IMR-90 (cell line): Measurements from ENCODE around the gene MCUB. TPM values are rescaled to one million over a fixed set of nuclear protein-coding genes. Genes with fewer than 3 reads are reported as not detected.

ENCODE experiments used
- ATAC-seq: fragments of 200-7000 bp; cut with Tn5 transposase; 2 replicates; pipeline ENCODE4 v1.9.1; 2020; ENCODE audit warnings: low read depth, mild to moderate bottlenecking, moderate library complexity
- BruUV-seq: library from RNA; stranded (reverse); fragments of 400-500 nt; replicated peaks from 2 replicates; lab custom pipeline; 2021; lab: Mats Ljungman, UMichigan
- CTCF ChIA-PET: fragments of 300-600 bp; formaldehyde crosslinking; extraction: SDS; loops from one replicate; lab custom pipeline; 2021; ENCODE audit warnings: antibody characterized with exemption; lab: Yijun Ruan, JAX
- POLR2A ChIA-PET: fragments of 300-600 bp; sonication (Branson Sonifier 250); formaldehyde crosslinking; loops from one replicate; lab custom pipeline; 2022; ENCODE audit warnings: antibody characterized with exemption; ENCODE audit not compliant: unreplicated experiment; lab: Charles Lee
- DNase-seq: peaks from one replicate; pipeline ENCODE4 v3.0.0; 2013
- H2AFZ ChIP-seq: replicated peaks from 2 replicates; pipeline ENCODE3; 2013; ENCODE audit warnings: low read length, mild to moderate bottlenecking; ENCODE audit not compliant: poor library complexity
- H2AK5ac ChIP-seq: 2 replicates; pipeline ENCODE4 v1.6.1; 2013; ENCODE audit warnings: low read depth, low read length, inconsistent platforms
- H2AK9ac ChIP-seq: replicated peaks from 2 replicates; pipeline ENCODE3; 2013; ENCODE audit warnings: mild to moderate bottlenecking, low read depth, low read length, moderate library complexity; ENCODE audit not compliant: poor library complexity
- H2BK120ac ChIP-seq: 2 replicates; pipeline ENCODE4 v1.6.1; 2013; ENCODE audit warnings: low read depth, low read length, inconsistent platforms
- H2BK15ac ChIP-seq: 3 replicates; pipeline ENCODE4 v1.6.1; 2013; ENCODE audit warnings: low read depth, low read length, inconsistent platforms
- H2BK20ac ChIP-seq: 2 replicates; pipeline ENCODE4 v1.6.1; 2013; ENCODE audit warnings: low read depth, mild to moderate bottlenecking, inconsistent platforms, low read length, moderate library complexity
- H2BK5ac ChIP-seq: 2 replicates; pipeline ENCODE4 v1.6.1; 2013; ENCODE audit warnings: mild to moderate bottlenecking, low read depth, low read length, inconsistent platforms; ENCODE audit not compliant: poor library complexity, severe bottlenecking
- H3K14ac ChIP-seq: replicated peaks from 2 replicates; pipeline ENCODE4 v1.6.1; 2013; ENCODE audit warnings: low read depth, low read length, inconsistent platforms
- H3K18ac ChIP-seq: 2 replicates; pipeline ENCODE4 v1.6.1; 2013; ENCODE audit warnings: low read depth, low read length, control low read depth
- H3K23ac ChIP-seq: 2 replicates; pipeline ENCODE4 v1.6.1; 2013; ENCODE audit warnings: low read depth, low read length, inconsistent platforms
- H3K27ac ChIP-seq: 2 replicates; pipeline ENCODE4 v1.5.1; 2013; ENCODE audit warnings: mild to moderate bottlenecking, control low read depth, low read length; ENCODE audit not compliant: insufficient read depth
- H3K27me3 ChIP-seq: 2 replicates; pipeline ENCODE4 v1.6.1; 2013; ENCODE audit warnings: low read length; ENCODE audit not compliant: control insufficient read depth, insufficient read depth
- H3K36me3 ChIP-seq: 2 replicates; pipeline ENCODE4 v1.6.1; 2013; ENCODE audit warnings: low read length, mixed read lengths; ENCODE audit not compliant: control insufficient read depth, insufficient read depth
- H3K4ac ChIP-seq: 2 replicates; pipeline ENCODE4 v1.6.1; 2013; ENCODE audit warnings: low read depth, low read length, inconsistent platforms
- H3K4me1 ChIP-seq: 2 replicates; pipeline ENCODE4 v1.6.1; 2013; ENCODE audit warnings: low read length, mixed read lengths; ENCODE audit not compliant: control insufficient read depth, insufficient read depth
- H3K4me2 ChIP-seq: 2 replicates; pipeline ENCODE4 v1.6.1; 2013; ENCODE audit warnings: low read depth, mild to moderate bottlenecking, control low read depth, low read length, moderate library complexity
- H3K4me3 ChIP-seq: 2 replicates; pipeline ENCODE4 v1.5.1; 2013; ENCODE audit warnings: low read depth, mild to moderate bottlenecking, control low read depth, low read length, moderate library complexity; ENCODE audit not compliant: insufficient read depth
- H3K56ac ChIP-seq: 2 replicates; pipeline ENCODE4 v1.6.1; 2013; ENCODE audit warnings: low read length, inconsistent platforms; ENCODE audit not compliant: insufficient read depth; ENCODE audit errors: extremely low read depth
- H3K79me1 ChIP-seq, 2 experiments: 2 replicates each; pipeline ENCODE4 v1.6.1; 2013; ENCODE audit warnings: low read length in 2 of 2, inconsistent platforms in 1 of 2, low read depth in 1 of 2
- H3K9ac ChIP-seq: 2 replicates; pipeline ENCODE4 v1.6.1; 2013; ENCODE audit warnings: low read depth, low read length, control low read depth
- H3K9me1 ChIP-seq: 2 replicates; pipeline ENCODE4 v1.6.1; 2013; ENCODE audit warnings: low read length, inconsistent platforms; ENCODE audit not compliant: insufficient read depth
- H3K9me3 ChIP-seq: 2 replicates; pipeline ENCODE4 v1.6.1; 2013; ENCODE audit warnings: low read length; ENCODE audit not compliant: control insufficient read depth, insufficient read depth
- H4K20me1 ChIP-seq: 2 replicates; pipeline ENCODE4 v1.6.1; 2013; ENCODE audit warnings: low read length, inconsistent platforms; ENCODE audit not compliant: insufficient read depth
- H4K5ac ChIP-seq: 2 replicates; pipeline ENCODE4 v1.6.1; 2013; ENCODE audit warnings: mild to moderate bottlenecking, low read depth, low read length, control low read depth
- H4K8ac ChIP-seq, 2 experiments: 2 replicates each; pipeline ENCODE4 v1.6.1; 2013; ENCODE audit warnings: low read depth in 2 of 2, low read length in 2 of 2, control low read depth in 1 of 2, inconsistent platforms in 1 of 2
- H4K91ac ChIP-seq: 2 replicates; pipeline ENCODE4 v1.6.1; 2013; ENCODE audit warnings: low read depth, low read length, inconsistent platforms; ENCODE audit not compliant: insufficient read depth
- BHLHE40 ChIP-seq: fragments of 150-350 bp; IDR thresholded peaks from 2 replicates; pipeline ENCODE4 v1.6.1; 2016; ENCODE audit warnings: mild to moderate bottlenecking, low read depth, low read length
- CEBPB ChIP-seq: IDR thresholded peaks from 2 replicates; pipeline ENCODE4 v1.6.1; 2012; ENCODE audit warnings: low read depth, low read length, improper control_type of control experiment
- CHD1 ChIP-seq: IDR thresholded peaks from 2 replicates; pipeline ENCODE4 v1.6.1; 2012; ENCODE audit warnings: low read depth, low read length, improper control_type of control experiment
- ELK1 ChIP-seq: fragments of 150-350 bp; IDR thresholded peaks from 2 replicates; pipeline ENCODE4 v1.6.1; 2016; ENCODE audit warnings: low read depth, mild to moderate bottlenecking, low read length, moderate library complexity, borderline replicate concordance
- FOS ChIP-seq: fragments of 150-350 bp; IDR thresholded peaks from 2 replicates; pipeline ENCODE4 v1.6.1; 2016; ENCODE audit warnings: low read depth, low read length
- MAFK ChIP-seq: IDR thresholded peaks from 2 replicates; pipeline ENCODE4 v1.6.1; 2012; ENCODE audit warnings: low read depth, low read length, improper control_type of control experiment
- MAZ ChIP-seq: IDR thresholded peaks from 2 replicates; pipeline ENCODE4 v1.6.1; 2012; ENCODE audit warnings: low read depth, mild to moderate bottlenecking, low read length, improper control_type of control experiment, moderate library complexity, borderline replicate concordance
- MXI1 ChIP-seq: IDR thresholded peaks from 2 replicates; pipeline ENCODE4 v1.6.1; 2012; ENCODE audit warnings: low read depth, mild to moderate bottlenecking, low read length, moderate library complexity, borderline replicate concordance
- NFE2L2 ChIP-seq: fragments of 150-350 bp; IDR thresholded peaks from 2 replicates; pipeline ENCODE4 v1.6.1; 2016; ENCODE audit warnings: low read depth, mild to moderate bottlenecking, low read length
- POLR2A ChIP-seq: IDR thresholded peaks from 2 replicates; pipeline ENCODE4 v1.6.1; 2012; ENCODE audit warnings: mild to moderate bottlenecking, low read depth, low read length
- RAD21 ChIP-seq: IDR thresholded peaks from 2 replicates; pipeline ENCODE4 v1.6.1; 2012; ENCODE audit warnings: low read length, improper control_type of control experiment
- RCOR1 ChIP-seq: IDR thresholded peaks from 2 replicates; pipeline ENCODE4 v1.6.1; 2012; ENCODE audit warnings: mild to moderate bottlenecking, low read length, improper control_type of control experiment; ENCODE audit not compliant: insufficient replicate concordance
- RFX5 ChIP-seq: IDR thresholded peaks from 2 replicates; pipeline ENCODE4 v1.8.0; 2012; ENCODE audit warnings: low read depth, mild to moderate bottlenecking, low read length, moderate library complexity
- SMC3 ChIP-seq: fragments of 150-350 bp; IDR thresholded peaks from 2 replicates; pipeline ENCODE4 v1.6.1; 2016; ENCODE audit warnings: low read depth, mild to moderate bottlenecking, antibody characterized with exemption, low read length, moderate library complexity
- WGBS, 2 experiments: methylation state at CpG; one replicate each; pipeline versions ENCODE4 v1.1.5 to v1.1.7; 2013; ENCODE audit warnings: missing lambda C conversion rate in 2 of 2; ENCODE audit not compliant: insufficient read length in 1 of 2; ENCODE audit errors: extremely low coverage in 2 of 2; 5-methylcytosine and 5-hydroxymethylcytosine counted together
- dilution Hi-C: fragments of 300-500 bp; cut with HindIII; formaldehyde crosslinking; loops from one replicate; pipeline ENCODE4 v1.14.3; 2018; ENCODE audit warnings: low sequenced_read_pairs; ENCODE audit not compliant: unreplicated experiment
- in situ Hi-C: fragments of 300-500 bp; cut with MboI; formaldehyde crosslinking; loops from 3 replicates; pipeline ENCODE4 v1.14.3; 2019; ENCODE audit warnings: low sequenced_read_pairs, inconsistent platforms, mixed read lengths
- intact Hi-C: fragments of 100-400 bp; cut with micrococcal nuclease; formaldehyde crosslinking; loops from 2 replicates; pipeline ENCODE4 v1.10.0; 2022
- polyA plus RNA-seq, 3 experiments: library from polyadenylated mRNA; depleted of rRNA; stranded (reverse); fragments of >200 nt; gene quantifications; 2 replicates each; pipeline ENCODE4 v1.2.3, GENCODE V29; 2012; ENCODE audit warnings: low replicate concordance in 1 of 3
- total RNA-seq: library from RNA; depleted of rRNA; stranded (reverse); fragments of >200 nt; gene quantifications from 2 replicates; pipeline ENCODE4 v1.2.3, GENCODE V29; 2012
- TF ChIP-seq, protein P1 (sequence below): fragments of 150-350 bp; IDR thresholded peaks from 2 replicates; pipeline ENCODE4 v1.6.1; 2017; ENCODE audit warnings: mild to moderate bottlenecking, antibody characterized with exemption, low read length, low read depth
- TF ChIP-seq, protein P2 (sequence below): conservative IDR thresholded peaks from 2 replicates; pipeline ENCODE4 v1.5.1; 2012; ENCODE audit warnings: mild to moderate bottlenecking, low read depth, low read length, improper control_type of control experiment

Gene MCUB
- total and polyA plus RNA-seq, 2 of the 4 experiments (the other 2 are of a cell fraction): 18.5 to 20.4 TPM

DNA sequence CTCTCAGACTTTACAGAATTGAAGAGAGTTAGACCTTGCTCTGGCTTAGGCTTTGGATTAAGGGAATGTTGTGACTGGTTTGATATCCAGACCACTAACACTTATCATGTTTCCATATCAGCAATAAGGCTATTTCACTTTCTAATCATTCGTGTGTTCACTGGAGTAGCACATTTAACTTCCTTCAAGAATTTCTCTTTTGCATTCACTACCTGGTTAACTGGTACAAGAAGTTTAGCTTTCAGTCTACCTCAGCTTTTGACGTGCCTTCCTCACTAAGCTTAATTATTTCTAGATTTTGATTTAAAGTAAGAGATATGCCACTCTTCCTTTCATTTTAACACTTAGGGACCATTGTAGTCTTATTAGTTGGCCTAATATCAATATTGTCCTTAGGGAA lies 80.6 kb downstream of the MCUB start:
- no peak overlapping the region for H3K9ac ChIP-seq
- no peak overlapping the region for H2AK5ac ChIP-seq
- H4K91ac ChIP-seq: no peak overlapping the region
- no peak overlapping the region for H2BK20ac ChIP-seq
- H3K4me3 ChIP-seq: no peak overlapping the region
- H4K8ac ChIP-seq: no peak overlapping the region
- no peak overlapping the region for H3K14ac ChIP-seq
- no peak for ATAC-seq
- H3K4ac ChIP-seq: no peak overlapping the region
- H3K9me1 ChIP-seq: no peaks in the 10 kb centered on the region
- TF ChIP-seq, protein P1, sequence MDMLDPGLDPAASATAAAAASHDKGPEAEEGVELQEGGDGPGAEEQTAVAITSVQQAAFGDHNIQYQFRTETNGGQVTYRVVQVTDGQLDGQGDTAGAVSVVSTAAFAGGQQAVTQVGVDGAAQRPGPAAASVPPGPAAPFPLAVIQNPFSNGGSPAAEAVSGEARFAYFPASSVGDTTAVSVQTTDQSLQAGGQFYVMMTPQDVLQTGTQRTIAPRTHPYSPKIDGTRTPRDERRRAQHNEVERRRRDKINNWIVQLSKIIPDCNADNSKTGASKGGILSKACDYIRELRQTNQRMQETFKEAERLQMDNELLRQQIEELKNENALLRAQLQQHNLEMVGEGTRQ: no peak
- TF ChIP-seq NFE2L2: no peak
- TF ChIP-seq CEBPB: no peak
- no peak for TF ChIP-seq BHLHE40
- no peak for TF ChIP-seq MXI1
- no peak for TF ChIP-seq MAFK
- no peak for TF ChIP-seq POLR2A
- TF ChIP-seq RCOR1: no peak
- no peak for TF ChIP-seq RFX5
- TF ChIP-seq CHD1: no peak
- TF ChIP-seq, protein P2, sequence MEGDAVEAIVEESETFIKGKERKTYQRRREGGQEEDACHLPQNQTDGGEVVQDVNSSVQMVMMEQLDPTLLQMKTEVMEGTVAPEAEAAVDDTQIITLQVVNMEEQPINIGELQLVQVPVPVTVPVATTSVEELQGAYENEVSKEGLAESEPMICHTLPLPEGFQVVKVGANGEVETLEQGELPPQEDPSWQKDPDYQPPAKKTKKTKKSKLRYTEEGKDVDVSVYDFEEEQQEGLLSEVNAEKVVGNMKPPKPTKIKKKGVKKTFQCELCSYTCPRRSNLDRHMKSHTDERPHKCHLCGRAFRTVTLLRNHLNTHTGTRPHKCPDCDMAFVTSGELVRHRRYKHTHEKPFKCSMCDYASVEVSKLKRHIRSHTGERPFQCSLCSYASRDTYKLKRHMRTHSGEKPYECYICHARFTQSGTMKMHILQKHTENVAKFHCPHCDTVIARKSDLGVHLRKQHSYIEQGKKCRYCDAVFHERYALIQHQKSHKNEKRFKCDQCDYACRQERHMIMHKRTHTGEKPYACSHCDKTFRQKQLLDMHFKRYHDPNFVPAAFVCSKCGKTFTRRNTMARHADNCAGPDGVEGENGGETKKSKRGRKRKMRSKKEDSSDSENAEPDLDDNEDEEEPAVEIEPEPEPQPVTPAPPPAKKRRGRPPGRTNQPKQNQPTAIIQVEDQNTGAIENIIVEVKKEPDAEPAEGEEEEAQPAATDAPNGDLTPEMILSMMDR: no peak
- TF ChIP-seq SMC3: no peak
- TF ChIP-seq MAZ: no peak
- no peak for TF ChIP-seq FOS
- TF ChIP-seq RAD21: no peak
- no peak for TF ChIP-seq ELK1
- in situ Hi-C loops (no loop called here), intact Hi-C loops (no loop called here), dilution Hi-C loops (no loop called here)
- no CpG with 5 or more reads among the region's 2 CpGs for WGBS, 2 experiments
- no peak overlapping the region for H3K27ac ChIP-seq
- no peak overlapping the region for H3K18ac ChIP-seq
- H2AK9ac ChIP-seq: no peak overlapping the region
- no TSS peak for BruUV-seq
- H3K27me3 ChIP-seq: no peaks in the 10 kb centered on the region
- no peak overlapping the region for H2BK5ac ChIP-seq
- no peak overlapping the region for H4K5ac ChIP-seq
- H3K4me1 ChIP-seq: no peaks in the 10 kb centered on the region
- H2AFZ ChIP-seq: no peak overlapping the region
- H3K36me3 ChIP-seq: no peaks in the 10 kb centered on the region
- no peaks in the 10 kb centered on the region for H4K20me1 ChIP-seq
- ChIA-PET POLR2A (no interaction called here), CTCF (no interaction called here)
- no peak overlapping the region for H3K56ac ChIP-seq
- no peaks in the 10 kb centered on the region for H3K79me1 ChIP-seq
- no peak overlapping the region for H2BK120ac ChIP-seq
- no peaks in the 10 kb centered on the region for H3K9me3 ChIP-seq
- no peak for DNase-seq
- H3K23ac ChIP-seq: no peak overlapping the region
- no peak overlapping the region for H2BK15ac ChIP-seq
- no peak overlapping the region for H3K4me2 ChIP-seq
